Breast epithelium (tissue), 3 donors: Measurements from ENCODE around the gene IQGAP1.

Source experiments
- CTCF ChIP-seq, 3 donors: fragments of 450-650 bp; IDR thresholded peaks; one replicate each; pipeline ENCODE4 v1.5.1; 2016 to 2017; ENCODE audit warnings: antibody characterized with exemption in 3 of 3, mild to moderate bottlenecking in 3 of 3, moderate library complexity in 3 of 3
- POLR2A ChIP-seq: fragments of 450-650 bp; IDR thresholded peaks from one replicate; pipeline ENCODE4 v1.6.1; 2016; ENCODE audit warnings: antibody characterized with exemption, mild to moderate bottlenecking, moderate library complexity

GRCh38 chr15:90495067-90495466 lies 107.0 kb downstream of the IQGAP1 start:
- TF ChIP-seq POLR2A (no peak), CTCF (IDR thresholded peaks at IDR 0.05) (no peak)
